Parathyroid adenoma (tissue), 2 donors: Measurements from ENCODE around the gene STX8.

Experiments used
- H2AFZ ChIP-seq: fragments of 300-600 bp; sonication (generic); one replicate; pipeline ENCODE4 v1.7.0; 2017; ENCODE audit warnings: antibody characterized with exemption, mild to moderate bottlenecking
- H3K27ac ChIP-seq: fragments of 300-600 bp; sonication (generic); one replicate; pipeline ENCODE4 v1.7.0; 2017
- H3K27me3 ChIP-seq: fragments of 300-600 bp; sonication (generic); one replicate; pipeline ENCODE4 v1.7.0; 2017; ENCODE audit warnings: low read length; ENCODE audit not compliant: control insufficient read depth, insufficient read depth
- H3K36me3 ChIP-seq: fragments of 300-600 bp; sonication (generic); one replicate; pipeline ENCODE4 v1.7.0; 2017; ENCODE audit warnings: low read length; ENCODE audit not compliant: control insufficient read depth, insufficient read depth
- H3K4me1 ChIP-seq: fragments of 300-600 bp; sonication (generic); one replicate; pipeline ENCODE4 v1.7.0; 2017; ENCODE audit warnings: control low read depth
- H3K4me2 ChIP-seq: fragments of 300-600 bp; sonication (generic); one replicate; pipeline ENCODE4 v1.7.0; 2017; ENCODE audit warnings: low read length
- H3K4me3 ChIP-seq: fragments of 300-600 bp; sonication (generic); one replicate; pipeline ENCODE4 v1.7.0; 2017; ENCODE audit warnings: low read depth, low read length
- H3K79me2 ChIP-seq: fragments of 300-600 bp; sonication (generic); one replicate; pipeline ENCODE4 v1.7.0; 2017; ENCODE audit warnings: control low read depth
- H3K9ac ChIP-seq: fragments of 300-600 bp; sonication (generic); one replicate; pipeline ENCODE4 v1.7.0; 2017; ENCODE audit warnings: mild to moderate bottlenecking
- H3K9me3 ChIP-seq: fragments of 300-600 bp; sonication (generic); one replicate; pipeline ENCODE4 v1.7.0; 2017; ENCODE audit warnings: low read length; ENCODE audit not compliant: control insufficient read depth
- CTCF ChIP-seq: fragments of 300-600 bp; sonication (generic); IDR thresholded peaks from one replicate; pipeline ENCODE4 v1.7.0; 2017; ENCODE audit warnings: antibody characterized with exemption, mild to moderate bottlenecking
- donor health status: primary hyperparathyroidism.

The STX8 gene

DNA sequence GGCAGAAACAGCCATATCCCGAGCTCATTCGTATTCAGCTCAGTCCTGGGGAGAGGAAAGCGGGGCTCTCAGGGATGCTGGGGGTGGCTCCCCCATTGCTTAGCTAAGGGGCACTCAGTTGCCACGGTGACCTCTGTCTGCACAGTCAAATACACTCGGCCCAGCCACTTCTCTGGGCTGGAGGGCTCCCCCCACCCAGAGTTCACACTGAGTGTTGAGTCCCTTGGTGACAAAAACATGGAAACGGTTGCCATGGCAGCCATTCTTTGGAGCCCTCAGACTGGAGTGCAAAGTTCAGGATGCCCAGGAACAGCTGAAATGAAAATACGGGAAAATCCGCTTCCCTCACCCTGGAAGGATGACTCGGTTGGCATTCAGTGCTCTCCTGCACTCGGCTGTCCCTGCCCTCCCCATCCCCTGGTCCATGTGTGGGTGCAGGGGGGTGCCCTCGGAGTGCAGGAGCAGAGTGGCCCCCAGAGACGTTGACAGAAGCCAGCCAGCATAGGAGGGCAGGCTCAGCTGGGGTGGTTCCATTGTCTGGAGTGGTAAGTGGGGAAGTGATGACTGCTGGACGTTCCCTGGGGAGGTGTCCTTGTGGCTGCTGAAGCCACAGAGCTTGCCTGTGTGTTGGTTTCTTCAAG, 337.8 kb downstream of the STX8 start:
- Histone ChIP-seq H3K27me3 (no peaks in the 10 kb centered on the region), H3K9ac (no peak overlapping the region), H3K9me3 (no peaks in the 10 kb centered on the region), H3K4me1 (peaks cover 7% of the 10 kb centered on the region), H3K27ac (no peak overlapping the region), H3K4me3 (no peak overlapping the region), H3K4me2 (no peak overlapping the region), H2AFZ (no peak overlapping the region), H3K79me2 (no peaks in the 10 kb centered on the region), H3K36me3 (no peaks in the 10 kb centered on the region)
- TF ChIP-seq CTCF, result no peak

DNA sequence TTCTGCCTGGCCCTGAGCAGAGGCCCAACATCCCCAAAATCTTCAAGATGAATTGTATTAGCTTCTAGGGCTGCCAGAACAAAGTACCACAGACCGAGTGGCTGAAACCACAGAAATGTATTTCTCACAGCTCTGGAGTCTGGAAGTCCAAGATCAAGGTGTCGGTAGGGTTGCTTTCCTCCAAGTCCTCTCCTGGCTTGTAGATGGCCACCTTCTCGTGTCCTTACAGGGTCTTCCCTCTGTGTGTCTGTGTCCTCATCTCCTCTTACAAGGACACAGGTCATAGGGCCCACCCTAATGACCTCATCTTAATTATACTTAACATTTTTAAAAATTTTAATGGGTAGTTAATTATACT, 338.6 kb downstream of the STX8 start:
- Histone ChIP-seq H3K4me2 (no peak overlapping the region), H3K9me3 (no peaks in the 10 kb centered on the region), H3K27me3 (no peaks in the 10 kb centered on the region), H3K27ac (no peak overlapping the region), H2AFZ (no peak overlapping the region), H3K4me1 (peaks cover 7% of the 10 kb centered on the region), H3K4me3 (no peak overlapping the region), H3K36me3 (no peaks in the 10 kb centered on the region), H3K79me2 (no peaks in the 10 kb centered on the region), H3K9ac (no peak overlapping the region)
- no peak for TF ChIP-seq CTCF

- no peaks in the 10 kb centered on the region for H3K36me3 ChIP-seq
- no peaks in the 10 kb centered on the region for H3K9me3 ChIP-seq
- H3K27me3 ChIP-seq, result no peaks in the 10 kb centered on the region
- TF ChIP-seq CTCF, result no peak
- peaks cover 7% of the 10 kb centered on the region for H3K4me1 ChIP-seq
- H3K79me2 ChIP-seq, result no peaks in the 10 kb centered on the region
- no peak overlapping the region for H2AFZ ChIP-seq
- no peak overlapping the region for H3K4me2 ChIP-seq
- H3K4me3 ChIP-seq, result no peak overlapping the region
- no peak overlapping the region for H3K27ac ChIP-seq
- no peak overlapping the region for H3K9ac ChIP-seq
Measured at GRCh38 chr17:9236286-9237052, 339.2 kb downstream of the STX8 start.

GRCh38 chr17:9235346-9235745, 340.3 kb downstream of the STX8 start:
- H3K4me3 ChIP-seq, result no peak overlapping the region
- H2AFZ ChIP-seq, result no peak overlapping the region
- H3K9ac ChIP-seq, result no peak overlapping the region
- peaks cover 4% of the 10 kb centered on the region for H3K4me1 ChIP-seq
- TF ChIP-seq CTCF, result no peak
- no peaks in the 10 kb centered on the region for H3K36me3 ChIP-seq
- no peak overlapping the region for H3K27ac ChIP-seq
- H3K79me2 ChIP-seq, result no peaks in the 10 kb centered on the region
- no peak overlapping the region for H3K4me2 ChIP-seq
- no peaks in the 10 kb centered on the region for H3K9me3 ChIP-seq
- H3K27me3 ChIP-seq, result no peaks in the 10 kb centered on the region
